Middle frontal gyrus (tissue), 1 donor: ENCODE measurements around the gene SRRM3.
"Not testable (repeated sequence)": the region's sequence is repeated elsewhere in the genome, so short reads cannot be mapped to it uniquely, and the experiment has no call there.

Experiments used
- DNase-seq: peaks from one replicate; pipeline ENCODE4 v3.0.0-alpha.2; 2015; ENCODE audit warnings: low spot score; ENCODE audit errors: extremely low spot score

The SRRM3 gene

GRCh38 chr7:76187272-76187671 lies 14.4 kb upstream of the SRRM3 start:
- no peak for DNase-seq

- no peak for DNase-seq
Measured at GRCh38 chr7:76189276-76189675, 12.4 kb upstream of the SRRM3 start.

- no peak for DNase-seq
Measured at GRCh38 chr7:76191783-76192240, 9.9 kb upstream of the SRRM3 start.

- DNase-seq = no peak
Measured at GRCh38 chr7:76193466-76193865, 8.2 kb upstream of the SRRM3 start.

DNA sequence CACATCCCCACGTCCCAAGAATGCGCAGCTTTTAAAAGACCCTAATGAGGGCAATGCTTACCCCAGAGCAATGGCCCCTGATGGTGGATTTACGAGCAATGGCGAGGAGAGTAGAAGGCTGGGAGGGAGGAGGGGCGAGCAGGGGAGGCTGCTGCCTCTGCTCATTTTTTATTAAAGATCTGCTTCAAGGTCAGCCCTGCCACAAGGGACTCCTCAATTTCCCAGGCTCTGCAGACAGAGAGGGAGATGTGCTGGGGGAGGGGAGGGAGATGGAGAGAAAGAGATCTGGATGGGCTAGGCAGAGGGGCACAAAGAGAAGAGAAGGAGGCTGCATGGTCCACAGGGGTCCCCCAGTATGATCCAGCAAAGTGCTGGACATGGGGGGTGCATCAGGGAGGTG lies 7.8 kb upstream of the SRRM3 start:
- DNase-seq = no peak

- no peak for DNase-seq
Measured at GRCh38 chr7:76196786-76197185, 4.9 kb upstream of the SRRM3 start.

GRCh38 chr7:76198202-76198601 lies 3.5 kb upstream of the SRRM3 start:
- DNase-seq = no peak

GRCh38 chr7:76202666-76203030 lies 952 bp downstream of the SRRM3 start:
- DNase-seq = no peak

- DNase-seq = no peak
Measured at GRCh38 chr7:76204147-76204546, 2.5 kb downstream of the SRRM3 start.

DNA sequence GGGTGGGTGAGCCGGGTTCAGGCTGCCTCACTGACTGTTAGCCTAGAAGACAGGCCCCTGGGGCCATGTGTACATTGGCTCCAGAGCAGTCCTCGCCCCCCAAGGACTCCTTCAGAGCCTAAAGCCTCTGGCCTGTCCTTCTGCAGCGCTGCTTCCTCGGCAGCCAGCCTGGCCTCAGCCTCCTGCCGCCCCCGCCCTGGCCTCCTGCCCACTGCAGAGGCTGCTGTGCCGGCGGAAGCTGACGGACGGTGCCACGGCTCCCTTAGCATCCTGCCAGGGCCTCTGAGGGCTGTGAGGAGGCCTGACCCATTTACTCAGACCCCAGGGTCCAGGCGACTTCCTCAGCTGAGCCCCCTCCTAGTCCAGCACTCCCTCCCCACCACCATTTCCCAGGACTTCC lies 4.9 kb downstream of the SRRM3 start:
- no peak for DNase-seq

DNA sequence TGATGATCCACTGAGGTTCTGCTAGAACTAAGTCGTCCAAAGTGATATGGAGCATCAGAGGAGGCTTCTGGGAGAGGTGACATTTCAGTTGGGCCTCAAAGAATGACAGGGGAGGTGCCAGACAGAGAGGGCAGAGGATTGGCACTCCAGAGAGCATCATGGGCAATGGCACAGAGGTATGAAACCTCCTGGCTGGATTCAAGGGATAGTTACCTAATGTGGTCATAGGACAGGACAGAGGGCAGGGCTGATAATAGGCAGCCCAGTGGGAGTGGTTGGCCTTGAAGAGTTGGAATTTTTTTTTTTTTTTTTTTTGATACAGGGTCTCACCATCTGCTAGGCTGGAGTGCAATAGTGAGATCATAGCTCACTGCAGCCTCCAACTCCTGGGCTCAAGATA lies 7.6 kb downstream of the SRRM3 start:
- no peak for DNase-seq

GRCh38 chr7:76211216-76211615 lies 9.5 kb downstream of the SRRM3 start:
- no peak for DNase-seq

GRCh38 chr7:76215349-76215748 lies 13.7 kb downstream of the SRRM3 start:
- not testable (repeated sequence) for DNase-seq

DNA sequence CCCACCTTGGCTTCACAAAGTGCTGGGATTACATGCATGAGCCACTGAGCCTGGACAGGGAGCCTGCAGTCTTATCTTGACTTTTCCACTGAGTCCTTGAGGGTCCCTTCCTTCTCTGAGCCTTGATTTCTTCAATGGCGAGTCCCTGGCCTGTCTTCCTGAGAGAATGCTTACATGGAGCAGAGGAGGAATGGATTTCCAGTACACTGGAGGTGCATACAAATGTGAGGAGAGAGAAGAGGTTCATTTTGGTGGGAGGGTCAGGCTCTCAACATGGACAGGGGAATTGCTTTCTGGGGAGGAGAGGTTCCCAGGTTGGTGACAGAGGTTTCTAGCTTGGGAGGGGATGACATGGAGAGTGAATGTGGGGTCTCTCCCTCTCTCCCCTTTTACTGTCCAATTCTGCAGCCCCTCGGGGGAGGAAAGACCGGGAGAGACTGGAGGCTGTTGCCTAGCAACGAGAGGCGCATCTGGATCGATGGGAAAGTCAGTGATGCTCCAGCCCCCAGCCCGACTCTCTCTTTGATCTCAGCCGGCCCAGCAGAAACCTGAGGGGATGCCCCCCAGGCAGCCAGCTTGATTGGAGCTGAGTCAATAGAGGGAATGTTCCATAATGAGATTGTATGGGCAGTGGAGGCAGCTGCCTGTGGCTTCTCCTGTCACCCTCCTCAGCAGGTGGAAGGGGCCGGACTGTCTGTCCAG lies 14.8 kb downstream of the SRRM3 start:
- DNase-seq = no peak

DNA sequence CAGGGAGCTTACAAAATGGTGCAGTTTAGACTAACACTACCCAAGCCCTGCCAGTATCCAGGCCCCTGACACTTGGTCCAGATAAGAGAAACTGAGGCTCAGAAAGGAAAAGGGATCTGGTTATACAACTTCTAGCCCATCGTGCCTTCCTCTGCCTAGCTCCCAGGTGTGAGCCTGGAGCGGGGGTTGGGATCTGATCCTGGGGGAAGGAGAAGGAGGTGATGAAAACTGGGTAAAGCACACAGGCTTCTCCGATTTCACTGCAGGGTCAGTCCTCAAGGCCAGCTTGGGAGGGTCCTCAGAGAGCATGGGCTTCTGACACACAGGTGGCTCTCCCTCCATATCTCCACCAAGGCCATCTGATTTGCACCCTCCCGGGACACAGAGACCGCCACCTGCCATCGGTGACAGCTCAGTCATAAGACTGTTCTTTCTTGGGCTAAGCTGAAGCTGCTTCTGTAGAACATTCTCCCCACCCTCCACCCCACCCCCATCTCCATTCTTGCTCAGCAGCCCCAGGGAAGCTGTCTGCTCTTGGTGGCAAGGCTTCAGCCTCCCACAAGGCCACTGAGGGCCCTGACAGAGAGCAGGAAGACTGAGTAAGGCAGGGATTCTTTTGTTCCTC lies 16.4 kb downstream of the SRRM3 start:
- DNase-seq = no peak

DNA sequence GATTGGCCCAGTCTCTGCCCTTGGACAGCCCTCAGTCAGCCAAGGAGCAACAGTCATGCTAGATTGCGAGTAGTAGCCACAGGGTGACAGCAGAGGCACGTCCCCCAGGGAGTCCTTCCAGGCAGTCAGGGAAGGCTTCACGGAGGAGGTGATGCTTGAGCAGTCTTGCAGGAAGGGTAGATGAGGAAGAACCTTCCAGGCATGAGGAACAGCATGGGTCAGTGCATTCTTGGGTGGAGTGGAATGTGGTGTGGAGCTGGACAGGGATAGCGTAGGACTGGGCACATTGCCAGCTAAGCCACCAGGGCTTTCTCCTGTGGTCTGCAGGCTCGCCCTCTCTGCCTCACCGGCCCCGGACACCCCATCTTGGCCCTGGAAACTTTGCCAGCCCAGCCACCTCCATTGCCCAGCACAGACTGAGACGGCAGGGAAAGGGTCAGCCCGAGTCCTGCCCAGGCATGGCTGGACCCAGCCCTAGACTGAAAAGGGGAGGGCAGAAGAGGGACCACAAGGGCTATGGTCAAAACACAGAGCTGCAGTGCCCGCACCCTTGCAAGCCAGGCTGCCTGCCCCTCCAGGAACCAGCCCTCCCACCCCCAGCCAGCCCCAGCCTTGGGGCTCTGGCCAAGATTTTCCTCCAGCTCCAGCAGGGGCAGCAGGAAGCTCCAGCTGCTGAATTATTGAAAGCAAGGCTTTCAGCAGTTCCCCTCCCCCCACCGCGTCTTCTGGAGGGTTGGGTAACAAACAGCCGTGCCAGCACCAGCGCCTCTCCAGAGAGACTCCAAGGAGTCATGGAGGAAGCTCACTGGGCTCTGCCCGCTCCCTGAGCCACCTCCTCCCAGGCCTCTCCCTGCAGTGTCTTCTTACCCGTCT lies 18.7 kb downstream of the SRRM3 start:
- DNase-seq = peak; percentile 8

- DNase-seq = no peak
Measured at GRCh38 chr7:76222333-76222732, 20.6 kb downstream of the SRRM3 start.

- DNase-seq = no peak
Measured at GRCh38 chr7:76222839-76223238, 21.1 kb downstream of the SRRM3 start.

GRCh38 chr7:76223286-76223972 lies 21.7 kb downstream of the SRRM3 start:
- DNase-seq = no peak

DNA sequence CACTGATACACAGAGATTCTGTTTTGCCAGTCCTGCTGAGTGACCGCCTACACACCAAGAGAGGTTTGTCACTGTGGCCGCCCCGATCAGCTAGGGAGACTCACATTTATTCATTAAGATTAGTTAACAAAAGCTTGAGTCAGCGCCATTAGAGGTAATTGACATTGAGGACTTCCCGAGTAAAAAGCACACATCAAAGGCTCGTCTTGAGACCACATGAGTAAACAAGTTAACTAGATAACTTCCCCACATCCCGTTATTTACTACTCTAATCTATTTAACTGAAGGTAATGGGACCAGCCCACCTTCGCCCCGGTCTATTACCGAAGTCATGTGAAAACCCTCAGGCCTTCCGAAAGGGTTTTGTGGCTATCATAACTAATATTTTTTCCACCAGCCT lies 23.0 kb downstream of the SRRM3 start:
- DNase-seq = no peak

GRCh38 chr7:76225379-76225778 lies 23.7 kb downstream of the SRRM3 start:
- DNase-seq = no peak

DNA sequence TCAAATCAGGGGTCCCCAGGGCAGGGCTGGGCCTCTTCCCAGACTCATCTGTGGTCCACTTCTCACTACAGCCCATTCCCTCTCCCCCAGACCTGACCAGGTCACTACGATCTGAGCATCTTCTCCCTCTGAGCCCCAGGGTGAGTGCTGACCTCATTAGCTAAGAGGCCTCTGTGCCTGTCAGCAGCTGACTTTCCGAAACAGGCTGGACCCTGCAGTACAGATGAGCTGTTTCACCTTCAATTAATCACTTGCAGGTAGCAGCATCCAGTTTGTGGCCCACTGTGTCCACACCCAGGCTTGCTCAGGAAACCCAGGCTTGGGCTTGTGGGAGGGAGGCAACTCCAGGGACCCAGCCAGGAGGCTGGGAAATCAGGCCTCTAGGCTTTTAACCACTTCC lies 24.3 kb downstream of the SRRM3 start:
- DNase-seq = no peak
